ENCODE results near the gene NTRK1. TPM values are rescaled to one million over a fixed set of nuclear protein-coding genes. Genes with fewer than 3 reads are reported as not detected.

NTRK1 gene
- total RNA-seq, 4 donors from 2014 or later, result 0.20 to 2.6 (median 0.64) TPM; not detected in 1

- in situ Hi-C loops (cut with MboI; ENCODE audit: low pct_ligation_motif_present in 1 of 4, low pct_unique_long_range_greater_than_20kb in 1 of 4, low sequenced_read_pairs in 3 of 4), result no loop called here
- intact Hi-C loops (cut with DNase I; ENCODE audit: low total_unique reads), result no loop called here
- H3K9me3 ChIP-seq, result no peaks in the 10 kb centered on the region
- TF ChIP-seq EP300 (IDR thresholded peaks at IDR 0.05; ENCODE audit: low read depth), result no peak
- TF ChIP-seq CTCF (IDR thresholded peaks at IDR 0.05), result no peak
- TF ChIP-seq POLR2A (IDR thresholded peaks at IDR 0.05), result no peak
- no peak for TF ChIP-seq POLR2AphosphoS5 (IDR thresholded peaks at IDR 0.05)
- H3K4me3 ChIP-seq, result no peak overlapping the region
- DNase-seq, result no peak
- 74 to 77% methylated on average over 4 to 12 of the region's 12 CpGs for WGBS, 2 donors (ENCODE audit: low coverage in 1 of 2)
- H3K27me3 ChIP-seq, result peaks cover 16% of the 10 kb centered on the region
- no peaks in the 10 kb centered on the region for H3K36me3 ChIP-seq
- H3K4me1 ChIP-seq, result peaks cover 0 to 10% (median 0%) of the 10 kb centered on the region in 4 donors
- H3K27ac ChIP-seq, result no peak overlapping the region
Observed at GRCh38 chr1:156898971-156899664, 38.5 kb downstream of the NTRK1 start.

DNA sequence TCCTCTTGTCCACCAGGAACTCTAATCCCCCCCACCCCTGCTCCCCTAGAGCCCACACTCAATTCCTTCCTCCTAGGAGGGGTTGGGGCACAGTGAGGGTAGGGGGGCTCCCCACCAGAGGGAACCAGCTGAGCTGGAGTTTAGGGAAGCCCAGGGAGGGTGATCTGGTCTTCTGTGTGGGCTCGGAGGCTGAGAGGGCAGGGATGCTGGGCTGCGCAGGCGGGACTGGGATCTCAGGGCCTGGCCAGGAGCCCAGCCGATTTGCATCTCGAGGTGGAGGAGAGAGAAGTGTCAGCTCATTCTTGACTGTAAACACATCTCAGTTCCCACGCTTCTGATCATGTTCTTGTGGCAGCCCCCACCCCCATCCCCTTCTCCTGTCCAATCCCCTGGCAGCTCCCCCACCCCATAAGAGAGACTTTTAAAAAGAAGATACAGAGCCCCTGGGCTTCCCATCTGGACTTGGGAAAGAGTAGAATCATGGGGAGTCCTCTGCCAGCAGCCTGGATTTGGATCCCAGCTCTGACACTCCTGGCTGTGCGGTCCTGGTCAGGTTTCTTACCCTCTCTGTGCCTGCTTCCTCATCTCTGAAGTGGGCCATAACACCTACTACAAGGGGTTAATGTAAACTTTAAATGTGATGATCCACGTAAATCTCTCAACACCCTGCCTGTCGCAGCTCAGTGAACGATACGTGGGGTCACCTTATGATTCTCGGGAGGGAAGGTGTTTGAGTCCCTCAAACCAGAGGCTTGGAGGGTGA, 39.5 kb downstream of the NTRK1 start:
- peaks cover 0 to 10% (median 0%) of the 10 kb centered on the region in 4 donors for H3K4me1 ChIP-seq
- H3K27me3 ChIP-seq, result peaks cover 10% of the 10 kb centered on the region
- intact Hi-C loops (cut with DNase I; ENCODE audit: low total_unique reads), result no loop called here
- no peak overlapping the region for H3K27ac ChIP-seq
- DNase-seq, result no peak
- TF ChIP-seq POLR2A (IDR thresholded peaks at IDR 0.05), result no peak
- H3K9me3 ChIP-seq, result no peaks in the 10 kb centered on the region
- no peak overlapping the region for H3K4me3 ChIP-seq
- in situ Hi-C loops (cut with MboI; ENCODE audit: low pct_ligation_motif_present in 1 of 4, low pct_unique_long_range_greater_than_20kb in 1 of 4, low sequenced_read_pairs in 3 of 4), result no loop called here
- 54% methylated on average over 12 of the region's 12 CpGs; no CpG with 5 or more reads in 1 of the 2 donors for WGBS, 2 donors (ENCODE audit: low coverage in 1 of 2)
- H3K36me3 ChIP-seq, result no peaks in the 10 kb centered on the region

DNA sequence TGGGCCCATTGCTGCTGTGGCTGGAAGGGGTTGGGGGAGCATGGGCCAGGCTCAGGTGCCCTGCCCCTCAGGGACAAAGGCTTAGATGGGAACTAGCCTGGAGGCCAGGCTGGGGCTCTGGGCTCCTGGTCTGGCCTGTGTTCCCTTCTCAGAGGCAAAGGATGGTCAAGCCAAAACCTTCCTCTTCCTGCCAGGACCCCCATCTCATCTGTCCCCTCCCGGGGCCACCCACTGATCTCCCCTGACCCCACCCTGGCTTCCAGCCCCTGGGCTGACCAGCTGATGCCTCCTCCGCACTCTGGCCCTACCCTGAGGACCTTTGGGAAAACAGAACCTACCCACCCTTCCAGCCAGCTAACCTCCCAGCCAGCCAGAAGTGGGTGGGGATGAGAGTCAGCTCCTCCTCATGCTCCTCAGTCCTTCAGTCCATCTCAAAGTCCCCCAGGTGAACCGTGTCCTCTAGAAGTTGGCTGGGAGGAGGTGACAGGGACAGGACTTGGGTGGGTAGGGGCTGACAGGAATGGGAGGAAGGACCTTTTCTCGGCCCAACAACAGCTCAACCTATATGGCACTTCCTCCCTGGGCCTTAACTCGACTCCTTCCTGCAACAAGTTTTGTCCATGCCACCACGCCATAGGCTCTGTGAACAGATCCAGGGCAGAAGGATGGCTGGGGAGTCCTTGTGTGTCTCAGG, 40.4 kb downstream of the NTRK1 start:
- no peaks in the 10 kb centered on the region for H3K36me3 ChIP-seq
- H3K4me1 ChIP-seq, result peaks cover 0 to 10% (median 0%) of the 10 kb centered on the region in 4 donors
- in situ Hi-C loops (cut with MboI; ENCODE audit: low pct_ligation_motif_present in 1 of 4, low pct_unique_long_range_greater_than_20kb in 1 of 4, low sequenced_read_pairs in 3 of 4) (no loop called here), intact Hi-C loops (cut with DNase I; ENCODE audit: low total_unique reads) (no loop called here)
- no peak overlapping the region for H3K4me3 ChIP-seq
- peaks cover 10% of the 10 kb centered on the region for H3K27me3 ChIP-seq
- H3K27ac ChIP-seq, result no peak overlapping the region
- 55 to 93% methylated on average over 3 to 4 of the region's 6 CpGs for WGBS, 2 donors (ENCODE audit: low coverage in 1 of 2)
- H3K9me3 ChIP-seq, result no peaks in the 10 kb centered on the region
- DNase-seq, result no peak
- no peak for TF ChIP-seq CTCF (IDR thresholded peaks at IDR 0.05)
- no peak for TF ChIP-seq POLR2AphosphoS5 (IDR thresholded peaks at IDR 0.05)
- no peak for TF ChIP-seq POLR2A (IDR thresholded peaks at IDR 0.05)
- no peak for TF ChIP-seq EP300 (IDR thresholded peaks at IDR 0.05; ENCODE audit: low read depth)

DNA sequence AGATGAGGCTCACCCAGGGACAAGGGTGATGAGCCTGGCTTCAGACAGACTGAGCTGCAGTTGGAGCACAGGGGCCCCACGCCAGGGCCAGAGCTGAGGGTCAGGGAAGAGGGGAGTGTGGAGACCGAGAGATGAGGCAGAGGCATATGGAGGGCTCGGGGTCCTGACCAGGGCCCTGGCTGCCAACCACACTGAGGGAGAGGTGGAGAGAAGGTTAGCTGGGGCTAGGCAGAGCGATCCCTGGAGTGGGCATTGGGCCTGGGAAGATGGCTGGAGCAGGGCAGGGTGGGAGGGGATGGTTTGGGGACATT, 40.9 kb downstream of the NTRK1 start:
- WGBS, 2 donors (ENCODE audit: low coverage in 1 of 2), result 85 to 89% methylated on average over 4 of the region's 4 CpGs
- no peak for DNase-seq
- no peak overlapping the region for H3K4me3 ChIP-seq
- TF ChIP-seq EP300 (IDR thresholded peaks at IDR 0.05; ENCODE audit: low read depth) (no peak), CTCF (IDR thresholded peaks at IDR 0.05) (no peak), POLR2AphosphoS5 (IDR thresholded peaks at IDR 0.05) (no peak), POLR2A (IDR thresholded peaks at IDR 0.05) (no peak)
- H3K4me1 ChIP-seq, result peaks cover 0 to 10% (median 0%) of the 10 kb centered on the region in 4 donors
- intact Hi-C loops (cut with DNase I; ENCODE audit: low total_unique reads) (no loop called here), in situ Hi-C loops (cut with MboI; ENCODE audit: low pct_ligation_motif_present in 1 of 4, low pct_unique_long_range_greater_than_20kb in 1 of 4, low sequenced_read_pairs in 3 of 4) (no loop called here)
- H3K27me3 ChIP-seq, result peaks cover 15% of the 10 kb centered on the region
- H3K36me3 ChIP-seq, result no peaks in the 10 kb centered on the region
- no peak overlapping the region for H3K27ac ChIP-seq
- no peaks in the 10 kb centered on the region for H3K9me3 ChIP-seq

Data from transverse colon (tissue), 4 donors.